ENCODE data around the gene AHNAK. TPM values are rescaled to one million over a fixed set of nuclear protein-coding genes. Genes with fewer than 3 reads are reported as not detected.

The AHNAK gene
- total and polyA plus RNA-seq, 2 of the 8 experiments (the other 6 are each of a cell fraction or from before 2014, with no cell fraction given), result 2.0 to 5.8 TPM

DNA sequence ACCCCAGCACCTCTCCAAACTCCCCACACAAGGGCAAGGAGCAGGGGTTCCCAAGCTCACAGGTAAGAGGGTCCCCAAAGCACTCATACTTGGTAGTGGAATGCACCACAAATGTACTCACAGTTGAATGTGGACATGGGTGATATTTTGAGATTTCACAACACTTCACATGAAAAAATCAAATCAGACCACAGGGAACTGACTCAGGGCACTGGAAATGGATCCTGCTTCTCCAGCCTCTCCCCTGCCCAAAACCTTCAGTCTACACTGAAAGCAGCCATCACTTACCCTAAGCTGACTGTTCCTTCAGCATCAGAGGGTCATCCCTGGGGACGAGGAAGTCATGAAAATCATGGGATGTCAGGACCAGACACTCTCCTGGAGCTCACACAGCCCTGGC, 87.5 kb downstream of the AHNAK start:
- H3K27me3 ChIP-seq (replicated peaks in 1 of 4; ENCODE audit: control insufficient read depth in 3 of 4, extremely low read depth in 1 of 4, insufficient read depth in 3 of 4, low read length in 3 of 4), result no peaks in the 10 kb centered on the region; a peak in 1 of 7 replicates
- H3K14ac ChIP-seq (ENCODE audit: insufficient read length), result no peak overlapping the region
- no peak overlapping the region for H2BK12ac ChIP-seq (ENCODE audit: low read depth, low read length)
- H3K79me1 ChIP-seq (ENCODE audit: low read depth, low read length), result no peaks in the 10 kb centered on the region
- H3K4me2 ChIP-seq (ENCODE audit: insufficient read depth in 1 of 2, low read depth in 2 of 2, low read length in 2 of 2), result no peak overlapping the region
- H3K36me3 ChIP-seq (ENCODE audit: control insufficient read depth in 2 of 4, insufficient read depth in 4 of 4, low read length in 3 of 4), result no peaks in the 10 kb centered on the region
- H3K4me1 ChIP-seq (replicated peaks in 1 of 4; ENCODE audit: control insufficient read depth in 3 of 4, insufficient read depth in 4 of 4, low read length in 3 of 4), result no peaks in the 10 kb centered on the region; a peak in 1 of 7 replicates
- H2BK5ac ChIP-seq (ENCODE audit: low read depth, low read length), result no peak overlapping the region
- H3K4ac ChIP-seq (replicated peaks; ENCODE audit: insufficient read length, low read depth, low read length), result no peak overlapping the region
- H2AK5ac ChIP-seq (ENCODE audit: low read depth, low read length), result no peak overlapping the region
- no peak overlapping the region for H2AFZ ChIP-seq (ENCODE audit: low read length)
- H3K79me2 ChIP-seq (ENCODE audit: control insufficient read depth in 1 of 2, insufficient read depth in 2 of 2, low read length in 2 of 2), result no peaks in the 10 kb centered on the region
- H2BK120ac ChIP-seq (replicated peaks; ENCODE audit: low read depth, low read length), result no peak overlapping the region
- H3K9ac ChIP-seq (replicated peaks in 1 of 4; ENCODE audit: extremely low read depth in 1 of 4, low read depth in 3 of 4, low read length in 3 of 4), result no peak overlapping the region
- H3K56ac ChIP-seq (replicated peaks; ENCODE audit: insufficient read length, low read depth, low read length), result no peak overlapping the region
- DNase-seq (ENCODE audit: low read depth in 1 of 2, low spot score in 2 of 2), result no peak
- H2BK20ac ChIP-seq (ENCODE audit: low read length), result no peak overlapping the region
- no peak overlapping the region for H3K4me3 ChIP-seq (ENCODE audit: extremely low read depth in 1 of 4, insufficient read depth in 2 of 4, low read depth in 3 of 4, low read length in 4 of 4)
- H4K91ac ChIP-seq (replicated peaks; ENCODE audit: insufficient read length, low read length), result no peak overlapping the region
- ChIA-PET POLR2A (ENCODE audit: partially characterized antibody) (interaction anchor here (2.5 kb wide), 1 partner anchor 206 kb away, joined by 9 read pairs; the partner anchor contains the start of genes C11orf98 and CSKMT), CTCF (ENCODE audit: partially characterized antibody) (interaction anchor here (1.2 to 3.5 kb wide), 9 partner anchors 10 to 101 kb away, joined by 3 to 22 read pairs (median 3); no protein-coding TSS in a partner anchor)
- H4K8ac ChIP-seq (ENCODE audit: extremely low read depth, insufficient read depth, low read length), result no peak overlapping the region
- H3K23me2 ChIP-seq (ENCODE audit: low read depth, low read length), result no peaks in the 10 kb centered on the region
- no peak for FAIRE-seq
- H3K27ac ChIP-seq (ENCODE audit: low read depth, low read length), result no peak overlapping the region
- 88% methylated on average over 1 of the region's 1 CpG; no CpG with 5 or more reads in 1 of the 2 experiments for WGBS, 2 experiments (ENCODE audit: extremely low coverage in 1 of 2, insufficient coverage in 1 of 2, insufficient read length in 1 of 2, insufficient replicate concordance in 2 of 2, low coverage in 1 of 2, low lambda C conversion rate in 2 of 2, missing lambda C conversion rate in 1 of 2)
- H3K23ac ChIP-seq (ENCODE audit: insufficient read length), result no peak overlapping the region
- peaks cover 0 to 4% of the 10 kb centered on the region in 2 experiments; a peak in 2 of 4 replicates for H3K9me3 ChIP-seq (ENCODE audit: insufficient read depth in 2 of 2, low read depth in 1 of 2, low read length in 1 of 2)
- H3K18ac ChIP-seq (ENCODE audit: extremely low read depth, low read length), result no peak overlapping the region
- no peak overlapping the region for H4K5ac ChIP-seq (ENCODE audit: insufficient read length, low read depth, low read length)
- H2BK15ac ChIP-seq (ENCODE audit: low read length), result no peak overlapping the region
- no peaks in the 10 kb centered on the region for H4K20me1 ChIP-seq (replicated peaks in 1 of 2; ENCODE audit: control insufficient read depth in 1 of 2, insufficient read depth in 2 of 2, low read length in 2 of 2)
- TF ChIP-seq CREB1 (IDR thresholded peaks at IDR 0.05) (no peak), CTBP2 (IDR thresholded peaks at IDR 0.05; ENCODE audit: borderline replicate concordance, insufficient read depth, insufficient read length, low read length) (no peak), NANOG (IDR thresholded peaks at IDR 0.05; ENCODE audit: insufficient read depth, low read depth, low read length, poor library complexity, severe bottlenecking) (no peak), CEBPB (IDR thresholded peaks at IDR 0.05; ENCODE audit: low read depth, low read length) (no peak), CBX8 (IDR thresholded peaks at IDR 0.05; ENCODE audit: borderline replicate concordance, low read depth, low read length) (no peak)
